ENCODE results near the gene LAPTM4A. TPM values are rescaled to one million over a fixed set of nuclear protein-coding genes. Genes with fewer than 3 reads are reported as not detected.

The LAPTM4A gene
- 10 to 100 TPM; 27.3 to 65.0 (median 50.0) TPM for total RNA-seq

DNA sequence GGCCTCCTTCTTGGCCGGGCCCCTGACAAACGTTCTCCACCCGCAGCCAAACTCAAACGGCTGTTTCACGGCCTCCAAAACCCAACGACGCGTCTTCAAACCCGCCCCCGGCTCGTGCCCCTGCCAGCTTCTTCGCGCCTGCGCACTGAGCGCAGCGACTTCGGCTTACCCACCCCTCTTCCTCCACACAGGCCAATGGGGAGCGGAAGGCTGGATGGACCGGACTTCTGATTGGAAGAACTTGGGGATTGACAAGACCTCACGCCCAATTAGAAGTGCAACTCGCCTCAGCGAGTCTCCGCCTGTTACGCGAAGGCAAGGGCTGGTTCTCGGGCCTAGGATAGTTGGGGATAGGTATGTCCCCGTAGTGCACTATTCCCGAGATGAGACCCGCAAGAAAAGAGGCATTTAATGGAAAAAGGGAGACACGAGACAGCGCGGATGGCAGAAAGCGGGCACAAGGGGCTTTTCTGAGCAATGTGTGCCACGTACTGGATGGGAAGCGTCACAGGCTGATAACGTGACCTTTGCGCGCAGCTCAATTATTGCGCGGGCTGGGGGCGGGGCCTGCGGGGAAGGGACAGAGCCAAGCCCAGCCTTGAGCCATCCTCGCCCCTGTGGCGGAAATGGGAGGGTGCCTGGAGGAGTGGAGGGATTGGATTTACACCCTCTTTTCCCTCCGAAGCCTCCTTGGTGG, at the start of gene LAPTM4A:
LAPTM4A (minus strand) TSS at position 97 of the 697 bp plus-strand sequence. CDS start 108 bp downstream, outside the sequence.
- Histone ChIP-seq H3K9me3 (no peaks in the 10 kb centered on the region), H3K27ac (peak within 1 kb of the TSS; percentile 92 to 98 (median 94)), H3K4me3 (peak within 1 kb of the TSS; percentile 67 to 82 (median 78)), H3K27me3 (no peaks in the 10 kb centered on the region), H3K36me3 (no peaks in the 10 kb centered on the region), H3K4me1 (peaks cover 0 to 32% (median 2%) of the 10 kb centered on the region in 4 donors)
- peak; percentile 97 to 99 (median 98) for DNase-seq
- TF ChIP-seq POLR2A (IDR thresholded peaks at IDR 0.05) = peak; percentile 60 to 88
- TF ChIP-seq, protein P1, sequence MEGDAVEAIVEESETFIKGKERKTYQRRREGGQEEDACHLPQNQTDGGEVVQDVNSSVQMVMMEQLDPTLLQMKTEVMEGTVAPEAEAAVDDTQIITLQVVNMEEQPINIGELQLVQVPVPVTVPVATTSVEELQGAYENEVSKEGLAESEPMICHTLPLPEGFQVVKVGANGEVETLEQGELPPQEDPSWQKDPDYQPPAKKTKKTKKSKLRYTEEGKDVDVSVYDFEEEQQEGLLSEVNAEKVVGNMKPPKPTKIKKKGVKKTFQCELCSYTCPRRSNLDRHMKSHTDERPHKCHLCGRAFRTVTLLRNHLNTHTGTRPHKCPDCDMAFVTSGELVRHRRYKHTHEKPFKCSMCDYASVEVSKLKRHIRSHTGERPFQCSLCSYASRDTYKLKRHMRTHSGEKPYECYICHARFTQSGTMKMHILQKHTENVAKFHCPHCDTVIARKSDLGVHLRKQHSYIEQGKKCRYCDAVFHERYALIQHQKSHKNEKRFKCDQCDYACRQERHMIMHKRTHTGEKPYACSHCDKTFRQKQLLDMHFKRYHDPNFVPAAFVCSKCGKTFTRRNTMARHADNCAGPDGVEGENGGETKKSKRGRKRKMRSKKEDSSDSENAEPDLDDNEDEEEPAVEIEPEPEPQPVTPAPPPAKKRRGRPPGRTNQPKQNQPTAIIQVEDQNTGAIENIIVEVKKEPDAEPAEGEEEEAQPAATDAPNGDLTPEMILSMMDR (IDR thresholded peaks at IDR 0.05) = peak in 3 of 6 experiments; percentile 38 to 51 (median 43)

DNA sequence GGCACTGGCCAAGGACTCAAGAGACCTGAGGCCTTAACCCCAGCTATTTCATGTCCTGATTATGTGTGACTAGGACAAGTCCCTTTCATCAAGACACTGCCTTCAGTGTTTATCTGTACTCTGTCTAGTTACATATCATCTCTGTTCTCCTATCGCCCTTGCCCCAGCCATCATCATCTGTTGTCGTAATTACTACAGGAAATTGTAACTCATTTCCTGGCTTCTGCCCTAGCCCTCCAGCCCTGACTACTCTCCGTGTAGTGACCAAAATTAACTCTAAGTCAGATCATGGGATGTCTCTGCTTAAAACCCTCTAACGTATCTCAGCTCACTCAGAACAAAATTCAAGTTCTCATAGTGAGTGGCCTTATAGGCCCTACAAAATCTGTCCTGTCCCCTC, 49.3 kb upstream of the LAPTM4A start:
- H3K4me1 ChIP-seq = no peaks in the 10 kb centered on the region
- H3K27me3 ChIP-seq = no peaks in the 10 kb centered on the region
- TF ChIP-seq, protein P1 (IDR thresholded peaks at IDR 0.05) = no peak
- TF ChIP-seq POLR2A (IDR thresholded peaks at IDR 0.05) = no peak
- H3K4me3 ChIP-seq = no peak overlapping the region
- no peak overlapping the region for H3K27ac ChIP-seq
- DNase-seq = no peak
- H3K36me3 ChIP-seq = no peaks in the 10 kb centered on the region
- peaks cover 0 to 8% (median 4%) of the 10 kb centered on the region in 4 donors for H3K9me3 ChIP-seq

DNA sequence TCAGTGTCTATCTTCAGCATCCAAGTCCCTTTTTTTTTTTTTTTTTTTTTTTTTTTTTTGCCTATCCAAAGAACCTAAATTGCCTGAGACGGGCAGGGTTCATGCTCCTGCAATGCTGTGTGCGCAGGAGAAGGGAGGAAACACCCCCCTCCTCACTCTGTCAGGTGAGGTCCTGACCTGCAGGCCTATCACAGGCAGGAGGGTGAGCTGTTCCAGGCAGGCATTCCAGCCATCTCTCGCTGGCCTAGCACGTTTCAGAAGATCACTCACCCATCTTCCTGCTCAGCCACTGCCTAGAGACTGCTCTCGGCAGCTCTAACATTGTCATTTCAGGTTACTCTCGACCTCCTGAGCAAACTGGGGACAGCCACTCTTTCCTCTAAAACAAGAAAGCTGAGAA, 48.4 kb upstream of the LAPTM4A start:
- no peak for DNase-seq
- TF ChIP-seq POLR2A (IDR thresholded peaks at IDR 0.05) = no peak
- TF ChIP-seq, protein P1 (IDR thresholded peaks at IDR 0.05) = no peak
- H3K9me3 ChIP-seq = peaks cover 0 to 8% (median 4%) of the 10 kb centered on the region in 4 donors
- H3K27ac ChIP-seq = no peak overlapping the region
- no peak overlapping the region for H3K4me3 ChIP-seq
- no peaks in the 10 kb centered on the region for H3K27me3 ChIP-seq
- H3K4me1 ChIP-seq = no peaks in the 10 kb centered on the region
- no peaks in the 10 kb centered on the region for H3K36me3 ChIP-seq

DNA sequence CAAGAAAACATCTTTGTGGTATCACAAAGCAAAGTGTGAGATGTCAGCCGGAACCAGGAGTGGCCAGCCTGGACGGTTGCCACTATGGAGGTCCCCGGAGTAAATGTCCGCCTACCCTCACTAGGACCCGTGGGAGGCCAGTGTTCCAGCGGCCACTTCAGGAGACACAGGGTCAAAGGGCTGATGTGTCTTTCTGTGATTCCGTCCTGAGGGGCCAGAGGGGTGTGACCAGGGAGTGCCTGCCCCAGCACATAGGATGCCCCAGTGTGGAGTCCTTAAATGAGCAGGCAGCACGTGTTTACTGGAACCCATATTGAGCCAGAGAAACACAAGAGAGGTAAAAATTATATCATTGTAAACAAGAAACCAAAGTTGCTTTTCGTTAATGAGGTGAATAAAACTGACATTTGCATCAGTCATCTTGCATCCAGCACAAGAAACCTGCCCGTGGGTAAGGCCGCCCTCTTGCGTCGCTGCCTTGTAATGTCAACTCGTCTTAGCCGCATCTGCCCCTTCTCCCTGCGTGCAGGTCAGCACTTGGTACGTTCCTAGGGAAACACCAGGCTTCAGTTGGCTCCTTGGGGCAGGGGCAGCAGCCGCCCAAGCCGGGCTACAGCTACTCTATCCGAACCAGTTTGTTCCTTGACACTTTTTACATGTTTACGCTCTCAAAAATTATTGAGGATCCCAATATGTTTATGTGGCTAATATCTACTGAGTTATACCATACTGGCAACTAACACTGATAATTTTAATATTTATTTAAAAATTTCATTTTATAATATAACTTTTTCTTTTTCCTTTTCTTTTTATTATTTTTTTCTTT, 46.7 kb upstream of the LAPTM4A start:
- Histone ChIP-seq H3K27ac (no peak overlapping the region), H3K36me3 (no peaks in the 10 kb centered on the region), H3K4me3 (no peak overlapping the region), H3K9me3 (peaks cover 0 to 8% (median 4%) of the 10 kb centered on the region in 4 donors), H3K27me3 (no peaks in the 10 kb centered on the region), H3K4me1 (no peaks in the 10 kb centered on the region)
- peak; percentile 66 to 90 (median 88) for DNase-seq
- no peak for TF ChIP-seq POLR2A (IDR thresholded peaks at IDR 0.05)
- TF ChIP-seq, protein P1 (IDR thresholded peaks at IDR 0.05) = peak; percentile 46 to 96 (median 90)

DNA sequence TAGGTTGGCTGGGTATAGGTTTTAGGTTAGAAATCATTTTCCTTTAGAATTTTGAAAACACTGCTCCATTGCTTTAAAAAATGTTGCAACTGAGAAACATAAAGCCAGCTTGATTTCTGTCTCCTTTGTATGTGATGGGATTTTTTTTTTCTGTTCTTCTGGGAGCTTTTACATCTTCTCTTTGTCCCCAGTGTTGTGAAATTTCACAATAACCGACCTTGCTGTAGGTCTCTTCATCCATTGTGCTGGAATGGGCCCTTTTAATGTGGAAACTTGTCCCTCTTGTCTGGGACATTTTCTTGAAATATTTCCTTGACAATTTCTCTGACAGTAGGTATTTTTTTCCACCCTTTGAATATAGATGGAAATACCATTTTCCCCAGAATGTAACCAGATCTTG, 44.0 kb upstream of the LAPTM4A start:
- TF ChIP-seq, protein P1 (IDR thresholded peaks at IDR 0.05) = no peak
- TF ChIP-seq POLR2A (IDR thresholded peaks at IDR 0.05) = no peak
- Histone ChIP-seq H3K36me3 (no peaks in the 10 kb centered on the region), H3K4me1 (no peaks in the 10 kb centered on the region), H3K4me3 (no peak overlapping the region), H3K9me3 (no peaks in the 10 kb centered on the region), H3K27me3 (no peaks in the 10 kb centered on the region), H3K27ac (no peak overlapping the region)
- DNase-seq = no peak

All from Peyer's patch (tissue), 4 donors.